HL-60 (cell line): ENCODE measurements around the gene NRXN3.

Source experiments
- CTCF ChIP-seq: IDR thresholded peaks from one replicate; pipeline ENCODE4 v1.5.1; 2011; ENCODE audit warnings: low read length, control low read depth, inconsistent platforms; ENCODE audit not compliant: insufficient read depth
- GABPA ChIP-seq: IDR thresholded peaks from 2 replicates; pipeline ENCODE4 v1.6.1; 2012; ENCODE audit warnings: low read depth
- POLR2AphosphoS5 ChIP-seq: IDR thresholded peaks from 2 replicates; pipeline ENCODE4 v1.6.1; 2012; ENCODE audit warnings: low read depth
- SPI1 ChIP-seq: IDR thresholded peaks from 2 replicates; pipeline ENCODE4 v1.6.1; 2012; ENCODE audit warnings: low read depth, mild to moderate bottlenecking, borderline replicate concordance
- TF ChIP-seq, protein P1 (sequence below): IDR thresholded peaks from 2 replicates; pipeline ENCODE4 v1.6.1; 2012; ENCODE audit warnings: low read depth; ENCODE audit not compliant: insufficient replicate concordance

GRCh38 chr14:78136695-78137094, 33.5 kb upstream of the NRXN3 start:
- TF ChIP-seq CTCF (no peak), GABPA (no peak), POLR2AphosphoS5 (no peak), SPI1 (no peak)
- TF ChIP-seq, protein P1, sequence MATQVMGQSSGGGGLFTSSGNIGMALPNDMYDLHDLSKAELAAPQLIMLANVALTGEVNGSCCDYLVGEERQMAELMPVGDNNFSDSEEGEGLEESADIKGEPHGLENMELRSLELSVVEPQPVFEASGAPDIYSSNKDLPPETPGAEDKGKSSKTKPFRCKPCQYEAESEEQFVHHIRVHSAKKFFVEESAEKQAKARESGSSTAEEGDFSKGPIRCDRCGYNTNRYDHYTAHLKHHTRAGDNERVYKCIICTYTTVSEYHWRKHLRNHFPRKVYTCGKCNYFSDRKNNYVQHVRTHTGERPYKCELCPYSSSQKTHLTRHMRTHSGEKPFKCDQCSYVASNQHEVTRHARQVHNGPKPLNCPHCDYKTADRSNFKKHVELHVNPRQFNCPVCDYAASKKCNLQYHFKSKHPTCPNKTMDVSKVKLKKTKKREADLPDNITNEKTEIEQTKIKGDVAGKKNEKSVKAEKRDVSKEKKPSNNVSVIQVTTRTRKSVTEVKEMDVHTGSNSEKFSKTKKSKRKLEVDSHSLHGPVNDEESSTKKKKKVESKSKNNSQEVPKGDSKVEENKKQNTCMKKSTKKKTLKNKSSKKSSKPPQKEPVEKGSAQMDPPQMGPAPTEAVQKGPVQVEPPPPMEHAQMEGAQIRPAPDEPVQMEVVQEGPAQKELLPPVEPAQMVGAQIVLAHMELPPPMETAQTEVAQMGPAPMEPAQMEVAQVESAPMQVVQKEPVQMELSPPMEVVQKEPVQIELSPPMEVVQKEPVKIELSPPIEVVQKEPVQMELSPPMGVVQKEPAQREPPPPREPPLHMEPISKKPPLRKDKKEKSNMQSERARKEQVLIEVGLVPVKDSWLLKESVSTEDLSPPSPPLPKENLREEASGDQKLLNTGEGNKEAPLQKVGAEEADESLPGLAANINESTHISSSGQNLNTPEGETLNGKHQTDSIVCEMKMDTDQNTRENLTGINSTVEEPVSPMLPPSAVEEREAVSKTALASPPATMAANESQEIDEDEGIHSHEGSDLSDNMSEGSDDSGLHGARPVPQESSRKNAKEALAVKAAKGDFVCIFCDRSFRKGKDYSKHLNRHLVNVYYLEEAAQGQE = no peak
